Left lobe of liver (tissue), 2 donors: Measurements from ENCODE around the gene CDCA7L. TPM values are rescaled to one million over a fixed set of nuclear protein-coding genes. Genes with fewer than 3 reads are reported as not detected.

Experiments
- ATAC-seq: fragments of 200-7000 bp; cut with Tn5 transposase; one replicate; pipeline ENCODE4 v1.9.1; 2020; ENCODE audit warnings: mild to moderate bottlenecking, moderate library complexity
- DNase-seq: peaks from one replicate; pipeline ENCODE4 v3.0.0-alpha.2; 2020; ENCODE audit warnings: low spot score
- total RNA-seq: library from RNA; stranded (reverse); gene quantifications from one replicate; pipeline ENCODE4 v1.2.1, GENCODE V29; 2021
- donor health status: DM: no; HTN: no; CAD: no; lungs with moderate emphysema.
- donor health status: DM: no; HTN: yes; CAD: no.

Gene CDCA7L, protein sequence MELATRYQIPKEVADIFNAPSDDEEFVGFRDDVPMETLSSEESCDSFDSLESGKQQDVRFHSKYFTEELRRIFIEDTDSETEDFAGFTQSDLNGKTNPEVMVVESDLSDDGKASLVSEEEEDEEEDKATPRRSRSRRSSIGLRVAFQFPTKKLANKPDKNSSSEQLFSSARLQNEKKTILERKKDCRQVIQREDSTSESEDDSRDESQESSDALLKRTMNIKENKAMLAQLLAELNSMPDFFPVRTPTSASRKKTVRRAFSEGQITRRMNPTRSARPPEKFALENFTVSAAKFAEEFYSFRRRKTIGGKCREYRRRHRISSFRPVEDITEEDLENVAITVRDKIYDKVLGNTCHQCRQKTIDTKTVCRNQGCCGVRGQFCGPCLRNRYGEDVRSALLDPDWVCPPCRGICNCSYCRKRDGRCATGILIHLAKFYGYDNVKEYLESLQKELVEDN
- 5.2 TPM for total RNA-seq

- peak; percentile 93 for ATAC-seq
Observed at GRCh38 chr7:21945454-21946221, at the start of gene CDCA7L. CDCA7L (minus strand) TSS chr7:21945899; CDS start chr7:21945804, 95 bp downstream.

GRCh38 chr7:21986096-21986495 is 40.4 kb upstream of the CDCA7L start:
- DNase-seq (no peak), ATAC-seq (no peak)

More at GRCh38 chr7:21945454-21946221, at the start of gene CDCA7L:
- DNase-seq = peak; percentile 93

GRCh38 chr7:21984042-21984441 is 38.3 kb upstream of the CDCA7L start:
- DNase-seq = no peak

GRCh38 chr7:21983056-21983455 is 37.4 kb upstream of the CDCA7L start:
- DNase-seq (no peak), ATAC-seq (no peak)

More at GRCh38 chr7:21984042-21984441, 38.3 kb upstream of the CDCA7L start:
- no peak for ATAC-seq

DNA sequence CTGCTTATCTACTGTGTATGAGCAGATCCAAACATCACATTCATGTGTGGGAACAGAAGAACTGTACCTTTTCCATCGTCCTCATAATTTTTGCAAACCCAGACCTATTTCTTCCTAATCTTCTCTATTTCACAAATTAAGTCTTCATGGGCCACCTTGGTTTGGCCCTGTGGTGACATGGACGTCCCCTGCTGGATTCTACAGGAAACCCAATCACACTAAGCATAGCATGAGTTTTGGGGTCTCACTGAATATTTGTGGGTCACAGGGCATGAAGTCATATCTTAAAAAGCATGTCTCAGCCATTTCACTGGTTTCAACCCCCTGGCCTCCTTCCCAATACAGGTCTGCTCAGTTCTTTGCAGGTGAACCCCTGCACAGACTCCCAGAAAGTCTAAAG is 35.8 kb upstream of the CDCA7L start:
- no peak for ATAC-seq

GRCh38 chr7:21980926-21981500 is 35.3 kb upstream of the CDCA7L start:
- no peak for ATAC-seq

More for the DNA sequence above, 35.8 kb upstream of the CDCA7L start:
- no peak for DNase-seq

DNA sequence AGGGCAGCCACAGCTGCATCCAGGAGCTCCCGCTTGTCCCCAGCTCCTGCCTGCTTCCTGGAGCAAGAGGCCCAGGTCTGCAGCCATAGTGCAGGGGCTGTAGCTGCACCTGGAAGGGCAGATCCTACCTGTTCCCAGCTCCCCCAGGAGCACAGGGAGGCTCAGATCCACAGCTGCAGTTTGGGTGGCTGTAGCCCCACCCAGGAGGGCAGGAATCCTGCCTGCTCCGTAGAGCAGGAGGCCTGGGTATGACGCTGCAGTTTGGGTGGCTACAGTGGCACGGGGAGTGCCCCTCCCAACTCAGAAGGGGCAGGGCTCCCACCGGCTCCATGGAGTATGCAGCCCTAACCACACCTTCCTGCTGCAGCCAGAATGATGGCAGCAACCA is 26.7 kb upstream of the CDCA7L start:
- DNase-seq (no peak), ATAC-seq (no peak)

More at GRCh38 chr7:21980926-21981500, 35.3 kb upstream of the CDCA7L start:
- no peak for DNase-seq

GRCh38 chr7:21971780-21972396 is 26.2 kb upstream of the CDCA7L start:
- DNase-seq = no peak
- no peak for ATAC-seq

GRCh38 chr7:21969822-21970221 is 24.1 kb upstream of the CDCA7L start:
- DNase-seq = no peak
- peak; percentile 14 for ATAC-seq

DNA sequence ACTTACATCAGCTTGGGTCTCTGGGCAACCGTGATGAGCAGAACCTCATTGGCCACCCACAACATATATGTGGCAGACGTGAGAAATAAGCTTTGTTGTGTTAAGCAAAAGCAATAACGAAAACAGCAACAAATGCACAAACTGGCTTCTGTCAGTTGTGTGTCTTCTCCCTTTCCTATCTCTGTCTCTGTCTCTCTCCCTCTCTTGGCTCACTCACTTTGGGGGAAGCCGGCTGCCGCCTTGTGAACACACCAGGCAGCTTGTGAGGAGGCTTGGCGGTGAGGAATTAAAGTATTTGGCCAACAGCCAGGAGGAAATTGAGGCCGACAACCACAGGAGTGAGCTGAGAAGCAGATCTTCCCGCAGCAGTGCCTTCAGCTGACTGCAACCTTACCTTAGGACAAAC is 21.9 kb upstream of the CDCA7L start:
- ATAC-seq = no peak
- DNase-seq = no peak

DNA sequence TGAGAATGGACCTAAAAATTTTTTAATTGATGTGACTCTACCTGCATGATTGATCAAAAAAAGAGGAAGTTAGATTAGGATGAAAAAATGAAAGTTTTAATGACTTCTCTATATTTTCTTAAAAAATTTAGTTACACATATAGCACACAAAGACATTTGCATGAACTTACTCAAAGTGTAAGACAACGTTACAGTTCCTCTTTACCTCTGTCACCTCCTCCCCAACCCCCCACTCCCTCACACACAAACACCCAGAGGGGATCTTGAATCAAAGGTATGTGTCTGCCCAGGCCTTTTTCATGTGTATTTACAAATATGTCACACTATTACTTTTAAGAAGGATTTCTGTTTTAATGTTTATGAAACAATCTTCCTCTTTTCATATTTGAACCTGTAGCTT is 20.6 kb upstream of the CDCA7L start:
- ATAC-seq (no peak), DNase-seq (no peak)

DNA sequence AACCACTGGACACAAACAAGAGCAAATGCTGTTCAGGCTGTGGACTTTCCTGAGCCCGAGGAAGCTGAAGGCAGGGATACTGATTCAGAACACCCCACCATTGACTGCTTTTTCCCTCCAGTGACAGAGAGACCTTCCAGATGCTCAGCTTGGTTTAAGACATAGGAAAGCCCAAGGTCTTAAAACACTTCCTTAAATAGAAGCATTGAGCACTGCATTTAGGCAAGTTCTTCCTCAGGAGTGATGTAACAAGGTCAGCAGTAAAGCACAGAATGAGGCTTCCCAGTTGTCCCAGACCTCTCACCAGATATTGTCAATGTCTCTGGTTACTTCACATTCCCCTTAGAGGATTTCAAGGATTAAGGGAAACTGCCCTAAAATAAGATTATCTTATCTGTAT is 19.6 kb upstream of the CDCA7L start:
- DNase-seq (no peak), ATAC-seq (no peak)

DNA sequence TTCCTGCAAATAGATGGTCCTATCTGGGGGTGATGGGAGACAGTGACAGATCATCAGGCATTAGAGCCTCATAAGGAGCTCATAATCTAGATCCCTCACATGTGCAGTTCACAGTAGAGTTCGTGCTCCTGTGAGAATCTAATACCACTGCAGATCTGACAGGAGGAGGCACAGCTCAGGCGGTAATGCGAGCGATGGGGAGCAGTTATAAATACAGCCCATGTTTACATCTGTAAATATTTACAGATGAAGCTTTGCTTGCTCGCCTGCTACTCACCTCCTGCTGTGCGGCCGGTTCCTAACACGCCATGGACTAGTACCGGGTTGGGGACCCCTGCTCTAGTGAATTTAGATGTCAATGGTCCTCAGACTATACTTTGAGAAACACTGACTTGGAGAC is 17.0 kb upstream of the CDCA7L start:
- DNase-seq = no peak
- no peak for ATAC-seq

DNA sequence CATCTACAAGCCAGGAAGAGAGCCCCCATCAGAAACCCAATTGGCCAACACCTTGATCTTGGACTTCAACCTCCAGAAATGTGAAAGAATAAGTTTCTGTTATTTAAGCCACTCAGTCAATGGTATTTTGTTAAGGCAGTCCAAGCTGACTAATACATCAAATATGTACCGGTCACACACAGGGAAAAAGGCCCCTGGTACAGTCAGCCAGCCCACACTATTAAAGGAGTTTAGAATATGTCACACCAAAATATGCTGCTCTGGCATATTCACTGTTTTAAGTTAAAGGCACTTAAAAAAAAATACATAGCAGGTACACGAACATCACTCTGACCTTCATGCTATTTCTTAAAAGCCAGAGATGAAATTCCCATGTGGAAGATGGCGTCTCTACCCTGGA is 15.2 kb upstream of the CDCA7L start:
- no peak for DNase-seq
- no peak for ATAC-seq

- no peak for DNase-seq
- no peak for ATAC-seq
Observed at GRCh38 chr7:21959387-21959776, 13.7 kb upstream of the CDCA7L start.

- no peak for ATAC-seq
- no peak for DNase-seq
Observed at GRCh38 chr7:21953781-21954180, 8.1 kb upstream of the CDCA7L start.

- no peak for ATAC-seq
Observed at GRCh38 chr7:21948887-21949540, 3.3 kb upstream of the CDCA7L start.

GRCh38 chr7:21948364-21948763 is 2.7 kb upstream of the CDCA7L start:
- no peak for ATAC-seq
- DNase-seq = no peak

More at GRCh38 chr7:21948887-21949540, 3.3 kb upstream of the CDCA7L start:
- DNase-seq = no peak

GRCh38 chr7:21947946-21948345 is 2.2 kb upstream of the CDCA7L start:
- DNase-seq (no peak), ATAC-seq (no peak)

DNA sequence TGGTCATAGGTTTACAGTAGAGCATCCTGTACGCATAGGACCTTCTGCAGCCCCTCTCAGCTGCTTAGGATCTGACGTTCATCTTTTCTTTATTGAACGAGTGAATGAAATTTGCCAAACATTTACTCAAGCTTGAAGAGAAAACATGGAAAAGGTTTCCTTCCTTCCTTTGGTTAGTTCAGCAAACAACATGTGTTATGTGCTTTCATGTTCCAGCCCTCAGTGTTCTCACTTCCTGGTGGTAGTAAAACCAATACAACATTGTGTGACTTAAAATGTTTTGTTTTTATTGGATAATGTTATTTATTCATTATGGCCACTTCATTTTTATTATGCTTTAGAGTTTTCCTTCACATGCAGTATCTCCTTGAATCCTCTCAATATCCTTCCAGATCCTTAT is 1.4 kb upstream of the CDCA7L start:
- ATAC-seq (no peak), DNase-seq (no peak)
